Ovary (tissue), 9 donors: ENCODE measurements around the gene VCL. TPM values are rescaled to one million over a fixed set of nuclear protein-coding genes. Genes with fewer than 3 reads are reported as not detected.
"Not testable (repeated sequence)": the region's sequence is repeated elsewhere in the genome, so short reads cannot be mapped to it uniquely, and the experiment has no call there.

Source experiments
- DNase-seq, 5 donors: peaks; one replicate each; pipeline ENCODE4 v3.0.0-alpha.2; 2019 to 2020
- H3K27ac ChIP-seq, 2 donors: fragments of 200-600 bp; one replicate each; pipeline versions ENCODE4 v1.5.1 to v1.8.0; 2019 to 2022
- H3K27me3 ChIP-seq: fragments of 200-600 bp; one replicate; pipeline ENCODE4 v1.8.0; 2022
- H3K36me3 ChIP-seq: fragments of 200-600 bp; sonication (generic); one replicate; pipeline ENCODE4 v1.5.1; 2019
- H3K4me1 ChIP-seq: one replicate; pipeline ENCODE4 v1.8.1; 2013; ENCODE audit warnings: mild to moderate bottlenecking, moderate library complexity; ENCODE audit not compliant: insufficient read depth
- H3K4me3 ChIP-seq: fragments of 200-600 bp; sonication (generic); one replicate; pipeline ENCODE4 v1.5.1; 2017
- H3K9me3 ChIP-seq, 2 donors: fragments of 200-600 bp in 1 of 2; sonication (generic) in 1 of 2; one replicate each; pipeline versions ENCODE4 v1.5.1 to v1.8.1; 2013 to 2019; ENCODE audit warnings: mild to moderate bottlenecking in 1 of 2, moderate library complexity in 1 of 2
- CTCF ChIP-seq, 3 donors: fragments of 450-650 bp in 2 of 3; fragments of 200-600 bp in 1 of 3; IDR thresholded peaks; one replicate each; pipeline versions ENCODE4 v1.5.1 to v1.8.0; 2016 to 2022; ENCODE audit warnings: antibody characterized with exemption in 3 of 3, mild to moderate bottlenecking in 1 of 3
- EP300 ChIP-seq: sonication (generic); formaldehyde crosslinking; IDR thresholded peaks from one replicate; pipeline ENCODE4 v1.6.1; 2017; ENCODE audit warnings: antibody characterized with exemption
- POLR2A ChIP-seq: fragments of 450-650 bp; IDR thresholded peaks from one replicate; pipeline ENCODE4 v1.6.1; 2017; ENCODE audit warnings: antibody characterized with exemption, mild to moderate bottlenecking, moderate library complexity
- WGBS, 3 donors: extraction: QIAGEN DNeasy Blood & Tissue Kit in 1 of 3; methylation state at CpG; one replicate each; pipeline versions ENCODE4 v1.1.5 to v1.1.7; 2013 to 2017; 5-methylcytosine and 5-hydroxymethylcytosine counted together
- intact Hi-C, 4 donors: fragments of 100-400 bp; cut with DNase I; formaldehyde crosslinking; loops; one replicate each; pipeline versions ENCODE4 v1.11.0 to v1.15.1; 2022 to 2023
- polyA plus RNA-seq, 2 donors: library from polyadenylated mRNA; stranded (reverse); fragments of 200-250 nt in 1 of 2; fragments of 350-450 nt in 1 of 2; fragmentation: Illumina TruSeq in 1 of 2; extraction: RNeasy Lipid Tissue Mini Kit (QIAGEN cat#74804) in 1 of 2; gene quantifications; one replicate each; pipeline ENCODE4 v1.2.3, GENCODE V29; 2013 to 2014
- total RNA-seq, 7 donors: library from RNA; depleted of rRNA in 2 of 7; stranded (reverse); fragments of >200 nt in 2 of 7; fragmentation: NEBNext Ultra II Directional in 3 of 7; extraction: Animal tissue kit (Norgen Biotek cat#: 25700) in 3 of 7; gene quantifications; one replicate each; pipeline versions ENCODE4 v1.1.0 to v1.2.4, GENCODE V29; 2016 to 2023
- donor health status: DM: no; HTN: no; CAD: no; lungs with moderate emphysema.
- donor health status: DM: no; HTN: no; CAD: no.
- donor health status: Bipolar disorder and iron deficiency.
- donor health status: DM: yes; HTN: yes; CAD: no.
- donor health status: DM: no; HTN: no; CAD: no.
- donor health status: DM: yes; HTN: yes; CAD: no.

The VCL gene
- total and polyA plus RNA-seq, 9 donors: 43.3 to 189 (median 114) TPM

- no peak for DNase-seq
- Histone ChIP-seq H3K27me3 (no peaks in the 10 kb centered on the region), H3K9me3 (no peaks in the 10 kb centered on the region), H3K27ac (no peak overlapping the region), H3K4me3 (no peak overlapping the region), H3K4me1 (peaks cover 12% of the 10 kb centered on the region), H3K36me3 (no peaks in the 10 kb centered on the region)
- 66 to 86% (median 81%) methylated on average over 2 of the region's 2 CpGs for WGBS, 3 donors
- TF ChIP-seq CTCF (IDR thresholded peaks at IDR 0.05): no peak
- TF ChIP-seq POLR2A: no peak
- no peak for TF ChIP-seq EP300
- intact Hi-C loops: no loop called here
Observed at GRCh38 chr10:74012480-74012879, 14.6 kb downstream of the VCL start.

- H3K27me3 ChIP-seq: no peaks in the 10 kb centered on the region
- 86 to 95% (median 92%) methylated on average over 1 of the region's 1 CpG for WGBS, 3 donors
- peaks cover 12% of the 10 kb centered on the region for H3K4me1 ChIP-seq
- H3K4me3 ChIP-seq: no peak overlapping the region
- intact Hi-C loops: no loop called here
- TF ChIP-seq CTCF (IDR thresholded peaks at IDR 0.05) (no peak), POLR2A (no peak), EP300 (no peak)
- H3K27ac ChIP-seq: no peak overlapping the region
- no peaks in the 10 kb centered on the region for H3K36me3 ChIP-seq
- no peak for DNase-seq
- H3K9me3 ChIP-seq: no peaks in the 10 kb centered on the region
Observed at GRCh38 chr10:74013004-74013403, 15.1 kb downstream of the VCL start.

- H3K36me3 ChIP-seq, DNase-seq, H3K4me3 ChIP-seq, H3K9me3 ChIP-seq, H3K27me3 ChIP-seq, H3K27ac ChIP-seq, intact Hi-C loops: not testable (repeated sequence)
- H3K4me1 ChIP-seq: peaks cover 14% of the 10 kb centered on the region
- WGBS, 3 donors: 91 to 94% (median 93%) methylated on average over 3 of the region's 3 CpGs
Observed at GRCh38 chr10:74014574-74014973, 16.7 kb downstream of the VCL start.

- Histone ChIP-seq H3K27ac (no peak overlapping the region), H3K4me3 (no peak overlapping the region), H3K4me1 (peaks cover 6% of the 10 kb centered on the region), H3K27me3 (no peaks in the 10 kb centered on the region), H3K9me3 (no peaks in the 10 kb centered on the region), H3K36me3 (no peaks in the 10 kb centered on the region)
- no peak for DNase-seq
- intact Hi-C loops: no loop called here
- 66 to 72% (median 70%) methylated on average over 2 of the region's 2 CpGs for WGBS, 3 donors
- TF ChIP-seq CTCF (IDR thresholded peaks at IDR 0.05) (no peak), POLR2A (no peak), EP300 (no peak)
Observed at GRCh38 chr10:74018241-74018640, 20.3 kb downstream of the VCL start.

- Histone ChIP-seq H3K4me1 (peaks cover 6% of the 10 kb centered on the region), H3K36me3 (no peaks in the 10 kb centered on the region), H3K9me3 (no peaks in the 10 kb centered on the region), H3K27ac (no peak overlapping the region), H3K27me3 (no peaks in the 10 kb centered on the region), H3K4me3 (no peak overlapping the region)
- no peak for TF ChIP-seq CTCF (IDR thresholded peaks at IDR 0.05)
- no peak for TF ChIP-seq POLR2A
- TF ChIP-seq EP300: no peak
- DNase-seq: no peak
- intact Hi-C loops: no loop called here
- 26 to 47% (median 32%) methylated on average over 4 of the region's 4 CpGs for WGBS, 3 donors
Observed at GRCh38 chr10:74021248-74022055, 23.5 kb downstream of the VCL start.
